H1 (cell line): ENCODE results near the gene MCL1. TPM values are rescaled to one million over a fixed set of nuclear protein-coding genes. Genes with fewer than 3 reads are reported as not detected.

ENCODE experiments used
- BACH1 ChIP-seq: IDR thresholded peaks from 2 replicates; pipeline ENCODE4 v1.6.1; 2012; ENCODE audit warnings: low read length, improper control_type of control experiment
- NRF1 ChIP-seq: IDR thresholded peaks from 2 replicates; pipeline ENCODE4 v1.6.1; 2011; ENCODE audit warnings: mild to moderate bottlenecking, low read depth, low read length, improper control_type of control experiment
- RNF2 ChIP-seq: fragments of 200-900, 300-1000 bp; sonication (generic); IDR thresholded peaks from 2 replicates; pipeline ENCODE4 v1.7.1; 2016; ENCODE audit warnings: borderline replicate concordance, low read depth, mild to moderate bottlenecking, antibody characterized with exemption, low read length; ENCODE audit not compliant: poor library complexity, severe bottlenecking; ENCODE audit errors: missing control alignments
- TBP ChIP-seq: IDR thresholded peaks from 2 replicates; pipeline ENCODE4 v1.6.1; 2011; ENCODE audit warnings: low read depth, low read length, improper control_type of control experiment
- TCF12 ChIP-seq: IDR thresholded peaks from 2 replicates; pipeline ENCODE4 v1.6.1; 2011; ENCODE audit warnings: low read depth, mild to moderate bottlenecking, low read length
- polyA plus RNA-seq, 7 experiments: library from polyadenylated mRNA; depleted of rRNA in 3 of 7; stranded (reverse) in 5 of 7; unstranded in 2 of 7; fragments of >200 nt in 5 of 7; fragments of 200-250 nt in 2 of 7; gene quantifications; 1 replicate in 5 of 7; 2 replicates in 1 of 7; 4 replicates in 1 of 7; pipeline versions ENCODE4 v1.2.1 to v1.2.3, GENCODE V29; 2011 to 2013; ENCODE audit warnings: missing spikeins in 2 of 7, mixed read lengths in 2 of 7
- total RNA-seq: library from RNA; stranded (reverse); fragmentation: NEBNext Ultra II Directional; extraction: Animal tissue kit (Norgen Biotek cat#: 25700); gene quantifications from 2 replicates; pipeline ENCODE4 v1.2.1, GENCODE V29; 2021

MCL1 gene
- total and polyA plus RNA-seq, 2 of the 8 experiments (the other 6 are each of a cell fraction or from before 2014, with no cell fraction given) = 61.1 to 218 TPM

DNA sequence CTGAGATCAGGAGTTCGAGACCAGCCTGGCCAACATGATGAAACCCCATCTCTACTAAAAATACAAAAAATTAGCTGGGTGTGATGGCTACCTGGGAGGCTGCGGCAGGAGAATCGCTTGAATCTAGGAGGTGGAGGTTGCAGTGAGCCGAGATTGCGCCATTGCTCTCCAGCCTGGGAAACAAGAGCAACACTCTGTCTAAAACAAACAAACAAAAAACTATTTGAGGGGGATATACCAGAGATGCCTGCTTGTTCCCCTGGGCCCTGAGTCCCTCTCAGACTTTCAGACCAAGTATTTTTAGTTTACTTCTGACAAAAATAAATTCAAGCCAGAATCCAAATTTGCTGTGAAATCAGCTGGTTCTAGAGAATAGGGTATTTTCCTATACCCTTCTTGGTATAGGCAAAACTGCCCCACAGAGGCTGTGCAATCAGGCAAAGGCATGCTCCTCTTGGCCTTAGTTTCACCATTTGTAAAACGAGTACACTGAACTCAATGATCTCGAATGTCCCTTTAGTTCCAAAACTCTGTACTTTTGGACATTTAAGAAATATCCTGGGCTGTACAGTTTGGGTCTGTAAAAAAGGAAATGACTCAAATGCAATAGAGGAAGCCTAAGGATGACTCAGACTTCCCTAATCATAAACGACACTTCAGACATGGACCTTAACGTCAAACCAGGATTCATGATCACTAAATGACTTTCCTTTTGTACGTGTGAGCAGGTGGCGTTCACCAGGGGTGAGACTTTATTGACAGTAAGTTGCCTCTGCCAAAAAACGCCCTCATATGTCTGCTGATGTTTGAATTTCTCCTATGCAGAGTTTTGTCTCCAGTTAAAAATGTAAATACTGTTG lies 33.9 kb upstream of the MCL1 start (continued):
- no peak for TF ChIP-seq NRF1
- TF ChIP-seq TCF12 = no peak
- no peak for TF ChIP-seq BACH1
- no peak for TF ChIP-seq RNF2
- TF ChIP-seq TBP = no peak
